BLaER1 (cell line): ENCODE data around the gene TCP11.
A peak's percentile ranks its signal among the peaks of the same experiment; 100 is the strongest.

Source experiments
- H3K27ac ChIP-seq: shearing (Covaris generic); formaldehyde crosslinking; 2 replicates; pipeline ENCODE4 v1.8.1; 2022
- H3K27me3 ChIP-seq: shearing (Covaris generic); formaldehyde crosslinking; 2 replicates; pipeline ENCODE4 v1.8.1; 2022
- H3K36me3 ChIP-seq: shearing (Covaris generic); formaldehyde crosslinking; 2 replicates; pipeline ENCODE4 v1.8.1; 2022
- H3K4me1 ChIP-seq: shearing (Covaris generic); formaldehyde crosslinking; 2 replicates; pipeline ENCODE4 v1.8.1; 2022
- H3K4me2 ChIP-seq: shearing (Covaris generic); formaldehyde crosslinking; 2 replicates; pipeline ENCODE4 v1.8.1; 2022
- H3K4me3 ChIP-seq: shearing (Covaris generic); formaldehyde crosslinking; 2 replicates; pipeline ENCODE4 v1.8.1; 2022
- H3K9ac ChIP-seq: shearing (Covaris generic); formaldehyde crosslinking; 2 replicates; pipeline ENCODE4 v1.8.1; 2022
- H3K9me3 ChIP-seq: shearing (Covaris generic); formaldehyde crosslinking; 2 replicates; pipeline ENCODE4 v1.8.1; 2022
- H4K20me1 ChIP-seq: shearing (Covaris generic); formaldehyde crosslinking; 2 replicates; pipeline ENCODE4 v1.8.1; 2022
- Cebpa-rat ChIP-seq: shearing (Covaris generic); IDR thresholded peaks from 2 replicates; pipeline ENCODE4 v1.8.1; 2022

Gene TCP11

GRCh38 chr6:35141007-35141655, at the start of gene TCP11:
Gene TCP11, minus strand, starts transcription at chr6:35141339. Its CDS starts 469 bp downstream, at chr6:35140870.
- no peak for TF ChIP-seq Cebpa-rat
- Histone ChIP-seq H3K27ac (peak within 1 kb of the TSS; percentile 72), H3K27me3 (no peaks in the 10 kb centered on the region), H3K4me2 (peak within 1 kb of the TSS; percentile 85), H3K36me3 (no peaks in the 10 kb centered on the region), H3K4me3 (peak within 1 kb of the TSS; percentile 52), H4K20me1 (no peaks in the 10 kb centered on the region), H3K9ac (peak within 1 kb of the TSS; percentile 65), H3K9me3 (no peaks in the 10 kb centered on the region), H3K4me1 (peaks cover 29% of the 10 kb centered on the region)

DNA sequence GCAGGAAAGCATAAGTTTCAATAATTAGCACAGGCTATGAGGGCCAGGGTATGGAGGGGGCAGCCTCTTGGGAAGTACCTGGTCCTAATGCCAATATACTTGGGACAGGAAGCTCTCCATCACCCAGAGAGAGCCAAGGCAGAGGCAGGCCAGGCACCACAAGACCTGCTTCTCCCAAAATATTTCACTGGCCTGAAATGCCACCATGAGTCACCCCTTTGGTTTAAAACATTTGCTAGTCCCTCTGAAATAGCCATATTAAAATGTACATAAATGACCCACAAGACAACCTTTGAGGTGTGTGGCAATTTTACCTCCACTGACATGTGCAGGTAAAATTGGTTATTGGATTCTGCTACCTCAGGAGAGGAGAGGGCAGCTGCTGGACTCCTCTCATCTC, 49.2 kb upstream of the TCP11 start:
- Histone ChIP-seq H3K9ac (no peak overlapping the region), H3K36me3 (no peaks in the 10 kb centered on the region), H3K27ac (no peak overlapping the region), H3K27me3 (no peaks in the 10 kb centered on the region), H3K4me2 (no peak overlapping the region), H3K9me3 (no peaks in the 10 kb centered on the region), H4K20me1 (no peaks in the 10 kb centered on the region), H3K4me1 (no peaks in the 10 kb centered on the region), H3K4me3 (no peak overlapping the region)
- TF ChIP-seq Cebpa-rat: no peak

DNA sequence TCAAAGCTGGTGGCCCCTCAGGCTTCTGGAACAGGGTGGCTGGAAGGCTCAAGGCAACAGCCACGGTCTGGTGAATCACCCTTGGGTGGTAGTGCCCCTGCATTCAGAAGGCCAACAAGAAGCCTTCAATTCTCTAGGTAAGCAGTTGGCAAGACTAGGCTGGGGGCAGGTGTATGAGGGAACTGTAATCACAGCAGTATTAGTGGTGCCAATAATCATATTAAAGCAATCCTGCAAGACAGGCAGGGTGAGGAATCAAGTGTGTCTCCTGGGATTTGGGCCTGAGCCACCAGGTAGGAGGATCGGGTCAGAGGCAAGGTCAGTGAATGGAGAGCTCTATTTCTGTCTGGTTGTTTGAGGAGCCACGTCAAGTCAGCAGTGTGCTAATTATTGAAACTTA, 47.7 kb upstream of the TCP11 start:
- Histone ChIP-seq H3K9ac (no peak overlapping the region), H3K4me1 (no peaks in the 10 kb centered on the region)

GRCh38 chr6:35186571-35186970, 45.4 kb upstream of the TCP11 start:
- no peaks in the 10 kb centered on the region for H3K4me1 ChIP-seq
- no peak overlapping the region for H3K9ac ChIP-seq
- H3K9me3 ChIP-seq: no peaks in the 10 kb centered on the region
- H3K4me2 ChIP-seq: no peak overlapping the region
- TF ChIP-seq Cebpa-rat: no peak
- no peak overlapping the region for H3K27ac ChIP-seq
- no peak overlapping the region for H3K4me3 ChIP-seq
- H3K36me3 ChIP-seq: no peaks in the 10 kb centered on the region
- no peaks in the 10 kb centered on the region for H3K27me3 ChIP-seq
- H4K20me1 ChIP-seq: no peaks in the 10 kb centered on the region

More for the DNA sequence above, 47.7 kb upstream of the TCP11 start:
- no peak overlapping the region for H3K4me3 ChIP-seq
- no peaks in the 10 kb centered on the region for H3K36me3 ChIP-seq
- no peaks in the 10 kb centered on the region for H3K9me3 ChIP-seq
- TF ChIP-seq Cebpa-rat: no peak
- no peak overlapping the region for H3K27ac ChIP-seq
- no peaks in the 10 kb centered on the region for H4K20me1 ChIP-seq
- no peaks in the 10 kb centered on the region for H3K27me3 ChIP-seq
- H3K4me2 ChIP-seq: no peak overlapping the region

GRCh38 chr6:35185971-35186370, 44.8 kb upstream of the TCP11 start:
- H3K27me3 ChIP-seq: no peaks in the 10 kb centered on the region
- no peaks in the 10 kb centered on the region for H3K9me3 ChIP-seq
- no peaks in the 10 kb centered on the region for H4K20me1 ChIP-seq
- no peak overlapping the region for H3K9ac ChIP-seq
- H3K36me3 ChIP-seq: no peaks in the 10 kb centered on the region
- H3K27ac ChIP-seq: no peak overlapping the region
- no peak overlapping the region for H3K4me3 ChIP-seq
- H3K4me1 ChIP-seq: no peaks in the 10 kb centered on the region
- TF ChIP-seq Cebpa-rat: no peak
- H3K4me2 ChIP-seq: no peak overlapping the region

DNA sequence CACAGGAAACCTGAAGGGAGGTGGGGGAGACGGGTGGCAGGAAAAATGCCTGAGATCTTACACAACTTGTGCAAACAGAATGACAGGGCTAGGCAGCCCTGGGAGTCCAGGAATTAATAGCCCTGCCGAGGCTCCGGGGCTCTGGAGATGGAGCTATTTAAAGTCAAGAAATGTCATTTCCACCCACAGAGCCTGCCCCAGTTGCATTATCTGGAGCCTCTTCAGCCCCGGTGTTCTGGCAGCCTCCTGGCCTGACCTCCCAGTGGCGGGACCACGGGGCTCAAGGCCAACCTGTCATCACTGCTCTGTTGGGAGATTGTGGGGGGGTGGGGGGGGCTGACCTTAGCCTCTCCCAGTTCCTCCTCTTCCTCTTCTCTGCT, 44.2 kb upstream of the TCP11 start:
- no peaks in the 10 kb centered on the region for H3K4me1 ChIP-seq
- H3K4me3 ChIP-seq: no peak overlapping the region
- H3K27me3 ChIP-seq: no peaks in the 10 kb centered on the region
- TF ChIP-seq Cebpa-rat: no peak
- no peaks in the 10 kb centered on the region for H3K36me3 ChIP-seq
- H3K4me2 ChIP-seq: no peak overlapping the region
- H3K9ac ChIP-seq: no peak overlapping the region
- H3K27ac ChIP-seq: no peak overlapping the region
- no peaks in the 10 kb centered on the region for H4K20me1 ChIP-seq
- no peaks in the 10 kb centered on the region for H3K9me3 ChIP-seq

- no peaks in the 10 kb centered on the region for H4K20me1 ChIP-seq
- H3K4me3 ChIP-seq: no peak overlapping the region
- no peak overlapping the region for H3K4me2 ChIP-seq
- no peak overlapping the region for H3K9ac ChIP-seq
- H3K27me3 ChIP-seq: no peaks in the 10 kb centered on the region
- no peaks in the 10 kb centered on the region for H3K4me1 ChIP-seq
- TF ChIP-seq Cebpa-rat: no peak
- H3K36me3 ChIP-seq: no peaks in the 10 kb centered on the region
- no peak overlapping the region for H3K27ac ChIP-seq
- no peaks in the 10 kb centered on the region for H3K9me3 ChIP-seq
Measured at GRCh38 chr6:35184580-35185301, 43.6 kb upstream of the TCP11 start.

GRCh38 chr6:35183935-35184334, 42.8 kb upstream of the TCP11 start:
- Histone ChIP-seq H3K4me3 (no peak overlapping the region), H3K27ac (no peak overlapping the region), H3K4me1 (peaks cover 6% of the 10 kb centered on the region), H3K36me3 (no peaks in the 10 kb centered on the region), H3K27me3 (no peaks in the 10 kb centered on the region), H4K20me1 (no peaks in the 10 kb centered on the region), H3K9me3 (no peaks in the 10 kb centered on the region), H3K9ac (no peak overlapping the region), H3K4me2 (no peak overlapping the region)
- TF ChIP-seq Cebpa-rat: no peak

DNA sequence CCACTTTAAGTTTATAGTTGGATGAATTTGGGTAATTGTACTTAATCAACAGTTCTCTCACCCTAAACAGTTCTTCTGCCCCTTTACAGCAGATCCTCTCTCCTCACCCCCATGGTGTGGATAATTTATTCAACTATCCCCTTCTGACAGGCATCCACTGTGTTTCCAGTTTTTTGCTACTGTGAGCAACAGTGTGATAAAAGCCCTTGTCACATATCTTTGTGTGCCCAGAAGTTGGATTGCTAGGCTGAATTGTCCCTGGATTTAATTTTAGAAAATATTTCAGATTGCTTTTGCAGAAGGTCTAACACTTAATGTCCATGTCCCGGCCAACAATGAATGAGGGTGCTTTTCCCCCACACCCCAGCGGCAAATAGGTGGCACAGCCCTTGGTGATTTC, 42.1 kb upstream of the TCP11 start:
- Histone ChIP-seq H3K9me3 (no peaks in the 10 kb centered on the region), H3K27ac (no peak overlapping the region), H3K9ac (no peak overlapping the region), H3K4me2 (no peak overlapping the region), H3K27me3 (no peaks in the 10 kb centered on the region), H4K20me1 (no peaks in the 10 kb centered on the region), H3K4me1 (peaks cover 10% of the 10 kb centered on the region), H3K4me3 (no peak overlapping the region), H3K36me3 (no peaks in the 10 kb centered on the region)
- TF ChIP-seq Cebpa-rat: no peak

DNA sequence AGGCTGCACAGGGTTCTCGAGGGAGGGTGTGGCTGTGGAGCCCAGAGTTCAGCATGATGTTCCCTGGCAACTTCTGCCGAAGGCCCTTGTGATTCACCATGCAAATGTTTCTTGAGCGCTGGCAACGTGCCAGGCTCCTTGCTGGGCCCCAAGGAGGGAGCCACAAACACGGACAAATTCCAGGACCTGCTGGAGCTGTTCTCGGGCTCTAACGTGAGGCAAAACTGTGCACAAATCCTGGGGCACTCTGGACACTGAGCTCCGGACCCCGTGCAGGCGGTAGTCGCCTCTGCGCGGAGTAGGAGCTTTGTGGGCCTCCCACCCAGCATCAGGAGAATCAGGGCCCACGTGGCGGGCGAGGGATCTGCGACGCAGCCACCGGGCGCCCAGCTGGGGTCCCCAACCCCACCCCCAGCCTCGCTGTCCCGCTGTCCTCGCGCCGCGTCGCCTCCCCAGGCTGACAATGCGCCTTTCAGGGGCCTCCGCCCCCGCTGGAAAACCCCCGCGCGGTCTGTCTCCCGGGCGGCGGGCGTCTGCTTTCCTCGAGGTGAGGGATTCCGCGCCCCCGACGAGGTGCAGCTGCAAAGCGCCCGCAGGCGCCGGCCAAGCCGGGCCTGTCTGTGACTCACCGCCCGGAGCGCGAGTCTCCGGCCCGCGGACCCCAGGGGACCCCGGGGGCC, 40.9 kb upstream of the TCP11 start:
- no peak for TF ChIP-seq Cebpa-rat
- Histone ChIP-seq H3K36me3 (no peaks in the 10 kb centered on the region), H3K4me3 (no peak overlapping the region), H4K20me1 (no peaks in the 10 kb centered on the region), H3K27ac (no peak overlapping the region), H3K4me1 (peaks cover 10% of the 10 kb centered on the region), H3K9ac (no peak overlapping the region), H3K9me3 (no peaks in the 10 kb centered on the region), H3K4me2 (no peak overlapping the region), H3K27me3 (no peaks in the 10 kb centered on the region)
